ENCODE measurements around the gene OR52N4. TPM values are rescaled to one million over a fixed set of nuclear protein-coding genes. Genes with fewer than 3 reads are reported as not detected.

The OR52N4 gene
- total RNA-seq, 1 experiment from 2014 or later, result not detected

Other genes starting within 250 kb of the OR52N4 start
- not detected in 2 replicates for gene UBQLN3, start 244.3 kb upstream of the OR52N4 start, total RNA-seq (2014; rRNA removed; shearing (Covaris generic))
- gene UBQLNL, start 237.5 kb upstream of the OR52N4 start, total RNA-seq (2014; rRNA removed; shearing (Covaris generic)), result 0.34 TPM in 1 of 2 replicates, not detected in the other
- gene OR52H1, start 205.7 kb upstream of the OR52N4 start, total RNA-seq (2014; rRNA removed; shearing (Covaris generic)), result not detected in 2 replicates
- not detected in 2 replicates for gene OR52B6, start 173.4 kb upstream of the OR52N4 start, total RNA-seq (2014; rRNA removed; shearing (Covaris generic))
- 9.6 and 24.7 TPM in 2 replicates for gene TRIM6, start 157.6 kb upstream of the OR52N4 start, total RNA-seq (2014; rRNA removed; shearing (Covaris generic))
- 13.2 and 22.2 TPM in 2 replicates for gene TRIM34, start 129.2 kb upstream of the OR52N4 start, total RNA-seq (2014; rRNA removed; shearing (Covaris generic))
- 71.1 and 92.8 TPM in 2 replicates for gene TRIM5, start 69.2 kb upstream of the OR52N4 start, total RNA-seq (2014; rRNA removed; shearing (Covaris generic))
- gene TRIM22, start 64.5 kb upstream of the OR52N4 start, total RNA-seq (2014; rRNA removed; shearing (Covaris generic)), result 101 and 128 TPM in 2 replicates
- gene OR56B1, start 17.8 kb upstream of the OR52N4 start, total RNA-seq (2014; rRNA removed; shearing (Covaris generic)), result not detected in 2 replicates
- not detected in 2 replicates for gene OR52N5, start 29.1 kb downstream of the OR52N4 start, total RNA-seq (2014; rRNA removed; shearing (Covaris generic))
- not detected in 2 replicates for gene OR52N1, start 37.0 kb downstream of the OR52N4 start, total RNA-seq (2014; rRNA removed; shearing (Covaris generic))
- 0.12 TPM in 1 of 2 replicates, not detected in the other for gene OR52N2, start 54.7 kb downstream of the OR52N4 start, total RNA-seq (2014; rRNA removed; shearing (Covaris generic))
- gene OR52E6, start 87.7 kb downstream of the OR52N4 start, total RNA-seq (2014; rRNA removed; shearing (Covaris generic)), result not detected in 2 replicates
- not detected in 2 replicates for gene OR52E8, start 103.4 kb downstream of the OR52N4 start, total RNA-seq (2014; rRNA removed; shearing (Covaris generic))
- gene OR52E4, start 126.4 kb downstream of the OR52N4 start, total RNA-seq (2014; rRNA removed; shearing (Covaris generic)), result not detected in 2 replicates
- not detected in 2 replicates for gene OR52E5, start 139.0 kb downstream of the OR52N4 start, total RNA-seq (2014; rRNA removed; shearing (Covaris generic))
- not detected in 2 replicates for gene OR56A3, start 188.0 kb downstream of the OR52N4 start, total RNA-seq (2014; rRNA removed; shearing (Covaris generic))
- not detected in 2 replicates for gene OR56A5, start 214.3 kb downstream of the OR52N4 start, total RNA-seq (2014; rRNA removed; shearing (Covaris generic))
- gene OR52L1, start 232.7 kb downstream of the OR52N4 start, total RNA-seq (2014; rRNA removed; shearing (Covaris generic)), result 0.37 TPM in 1 of 2 replicates, not detected in the other

Measured in M059J (cell line).